HG02798 (cell line): ENCODE results near the gene GRAPL.
"Not testable (repeated sequence)": the region's sequence is repeated elsewhere in the genome, so short reads cannot be mapped to it uniquely, and the experiment has no call there.

Experiments
- ATAC-seq: cut with Tn5 transposase; IDR thresholded peaks from one replicate; pipeline ENCODE4 v1.9.1; 2021; ENCODE audit warnings: mild to moderate bottlenecking; ENCODE audit not compliant: unreplicated experiment, poor library complexity

GRAPL gene

DNA sequence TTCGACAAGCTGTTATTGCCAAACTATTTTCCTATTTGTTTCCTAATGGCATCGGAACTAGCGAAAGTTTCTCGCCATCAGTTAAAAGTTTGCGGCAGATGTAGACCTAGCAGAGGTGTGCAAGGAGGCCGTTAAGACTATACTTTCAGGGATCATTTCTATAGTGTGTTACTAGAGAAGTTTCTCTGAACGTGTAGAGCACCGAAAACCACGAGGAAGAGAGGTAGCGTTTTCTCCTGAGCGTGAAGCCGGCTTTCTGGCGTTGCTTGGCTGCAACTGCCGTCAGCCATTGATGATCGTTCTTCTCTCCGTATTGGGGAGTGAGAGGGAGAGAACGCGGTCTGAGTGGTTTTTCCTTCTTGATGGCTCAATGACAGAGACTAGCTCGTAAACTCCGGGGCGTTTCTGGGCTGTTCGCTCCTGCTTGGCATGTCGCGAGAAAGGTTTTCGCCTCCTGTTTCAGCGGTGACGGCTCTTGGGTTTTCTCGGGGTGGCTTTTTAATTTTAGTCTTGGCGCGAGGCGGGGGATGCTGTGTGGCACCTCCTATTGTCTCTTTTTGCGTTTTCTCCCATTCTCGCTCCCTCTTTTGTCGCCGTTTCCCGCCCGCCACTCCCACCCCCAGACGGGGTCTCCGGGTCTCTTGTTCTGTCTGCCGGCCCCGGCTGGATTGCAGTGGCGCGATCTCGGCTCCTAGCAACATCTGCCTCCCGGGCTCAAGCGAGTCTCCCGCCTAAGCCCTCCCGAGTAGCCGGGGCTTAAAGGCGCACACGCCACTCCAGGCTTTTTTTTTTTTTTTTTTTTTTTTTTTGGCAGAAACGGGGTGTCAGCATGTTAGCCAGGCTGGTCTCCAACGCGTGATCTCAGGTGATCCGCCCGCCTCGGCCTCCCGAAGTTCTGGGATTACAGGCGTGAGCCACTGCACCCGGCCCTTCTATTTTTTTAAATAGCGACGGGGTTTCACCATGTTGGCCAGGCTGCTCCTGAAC lies 60.8 kb downstream of the GRAPL start:
- ATAC-seq = peak; percentile 35

GRCh38 chr17:19188870-19189708 lies 61.7 kb downstream of the GRAPL start:
- peak; percentile 75 for ATAC-seq

- not testable (repeated sequence) for ATAC-seq
Measured at GRCh38 chr17:19189781-19190405, 62.5 kb downstream of the GRAPL start.

GRCh38 chr17:19196382-19197204 lies 69.2 kb downstream of the GRAPL start:
- peak; percentile 90 for ATAC-seq

- ATAC-seq = peak; percentile 79
Measured at GRCh38 chr17:19202448-19202847, 75.1 kb downstream of the GRAPL start.

- not testable (repeated sequence) for ATAC-seq
Measured at GRCh38 chr17:19203429-19203828, 76.0 kb downstream of the GRAPL start.
